ENCODE measurements around the gene ZNF117. TPM values are rescaled to one million over a fixed set of nuclear protein-coding genes. Genes with fewer than 3 reads are reported as not detected.

ZNF117 gene
- total RNA-seq (2021) (7.0 to 9.2 TPM (median 8.6 TPM) in 3 replicates), Bru-seq, nascent RNA (percentile 83 among the genes with signal in this experiment)
- long read RNA-seq, experiment 1, full-length matches to known transcripts = 1 of 23 reads
- long read RNA-seq, experiment 1, partial matches to known transcripts = 1 of 23 reads
- long read RNA-seq, experiment 1, other reads (novel, unspliced or antisense) = 21 of 23 reads
- long read RNA-seq, experiment 2, full-length matches to known transcripts = 1 of 13 reads
- long read RNA-seq, experiment 2, partial matches to known transcripts = 0 of 13 reads
- long read RNA-seq, experiment 2, other reads (novel, unspliced or antisense) = 12 of 13 reads
- long read RNA-seq, experiment 3 = 0 reads

DNA sequence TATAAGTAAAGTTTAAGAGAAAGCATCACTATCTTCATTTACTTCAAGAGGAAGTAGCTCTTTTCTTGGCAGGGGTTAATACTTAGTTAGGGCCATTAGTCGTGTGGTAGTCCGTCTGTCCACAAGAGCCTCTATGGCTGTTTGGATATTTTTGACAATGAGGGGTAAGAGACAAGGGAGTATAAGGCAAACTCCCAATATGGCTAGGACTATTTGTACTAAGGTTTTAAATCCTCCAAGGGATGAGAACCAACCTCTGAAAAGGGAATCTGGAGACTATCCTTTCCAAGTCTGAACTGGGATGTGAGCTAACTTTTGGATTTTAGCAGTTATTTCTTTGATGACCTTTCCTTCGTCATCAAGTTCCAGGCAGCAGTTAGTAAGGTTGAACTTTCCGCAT lies at the start of gene ZNF117:
TSS of gene ZNF117 (minus strand) at position 101 of the 400 bp plus-strand sequence.
- no peak for TF ChIP-seq EMX1 (CRISPR knock-in tag; IDR thresholded peaks at IDR 0.05)
- TF ChIP-seq, protein P1, sequence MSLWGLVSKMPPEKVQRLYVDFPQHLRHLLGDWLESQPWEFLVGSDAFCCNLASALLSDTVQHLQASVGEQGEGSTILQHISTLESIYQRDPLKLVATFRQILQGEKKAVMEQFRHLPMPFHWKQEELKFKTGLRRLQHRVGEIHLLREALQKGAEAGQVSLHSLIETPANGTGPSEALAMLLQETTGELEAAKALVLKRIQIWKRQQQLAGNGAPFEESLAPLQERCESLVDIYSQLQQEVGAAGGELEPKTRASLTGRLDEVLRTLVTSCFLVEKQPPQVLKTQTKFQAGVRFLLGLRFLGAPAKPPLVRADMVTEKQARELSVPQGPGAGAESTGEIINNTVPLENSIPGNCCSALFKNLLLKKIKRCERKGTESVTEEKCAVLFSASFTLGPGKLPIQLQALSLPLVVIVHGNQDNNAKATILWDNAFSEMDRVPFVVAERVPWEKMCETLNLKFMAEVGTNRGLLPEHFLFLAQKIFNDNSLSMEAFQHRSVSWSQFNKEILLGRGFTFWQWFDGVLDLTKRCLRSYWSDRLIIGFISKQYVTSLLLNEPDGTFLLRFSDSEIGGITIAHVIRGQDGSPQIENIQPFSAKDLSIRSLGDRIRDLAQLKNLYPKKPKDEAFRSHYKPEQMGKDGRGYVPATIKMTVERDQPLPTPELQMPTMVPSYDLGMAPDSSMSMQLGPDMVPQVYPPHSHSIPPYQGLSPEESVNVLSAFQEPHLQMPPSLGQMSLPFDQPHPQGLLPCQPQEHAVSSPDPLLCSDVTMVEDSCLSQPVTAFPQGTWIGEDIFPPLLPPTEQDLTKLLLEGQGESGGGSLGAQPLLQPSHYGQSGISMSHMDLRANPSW (CRISPR knock-in tag; conservative IDR thresholded peaks at IDR 0.05; ENCODE audit: low read depth) = no peak
- no peak for TF ChIP-seq SMAD3 (CRISPR knock-in tag; IDR thresholded peaks at IDR 0.05; ENCODE audit: borderline replicate concordance)
- TF ChIP-seq, protein P2, sequence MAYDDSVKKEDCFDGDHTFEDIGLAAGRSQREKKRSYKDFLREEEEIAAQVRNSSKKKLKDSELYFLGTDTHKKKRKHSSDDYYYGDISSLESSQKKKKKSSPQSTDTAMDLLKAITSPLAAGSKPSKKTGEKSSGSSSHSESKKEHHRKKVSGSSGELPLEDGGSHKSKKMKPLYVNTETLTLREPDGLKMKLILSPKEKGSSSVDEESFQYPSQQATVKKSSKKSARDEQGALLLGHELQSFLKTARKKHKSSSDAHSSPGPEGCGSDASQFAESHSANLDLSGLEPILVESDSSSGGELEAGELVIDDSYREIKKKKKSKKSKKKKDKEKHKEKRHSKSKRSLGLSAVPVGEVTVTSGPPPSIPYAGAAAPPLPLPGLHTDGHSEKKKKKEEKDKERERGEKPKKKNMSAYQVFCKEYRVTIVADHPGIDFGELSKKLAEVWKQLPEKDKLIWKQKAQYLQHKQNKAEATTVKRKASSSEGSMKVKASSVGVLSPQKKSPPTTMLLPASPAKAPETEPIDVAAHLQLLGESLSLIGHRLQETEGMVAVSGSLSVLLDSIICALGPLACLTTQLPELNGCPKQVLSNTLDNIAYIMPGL (CRISPR knock-in tag; IDR thresholded peaks at IDR 0.05) = no peak
- TF ChIP-seq TP53 (CRISPR knock-in tag; IDR thresholded peaks at IDR 0.05) = no peak
- TF ChIP-seq OVOL2 (CRISPR knock-in tag; IDR thresholded peaks at IDR 0.05; ENCODE audit: borderline replicate concordance) = no peak
- no peak for TF ChIP-seq FOXK1 (CRISPR knock-in tag; IDR thresholded peaks at IDR 0.05)
- TF ChIP-seq, protein P3, sequence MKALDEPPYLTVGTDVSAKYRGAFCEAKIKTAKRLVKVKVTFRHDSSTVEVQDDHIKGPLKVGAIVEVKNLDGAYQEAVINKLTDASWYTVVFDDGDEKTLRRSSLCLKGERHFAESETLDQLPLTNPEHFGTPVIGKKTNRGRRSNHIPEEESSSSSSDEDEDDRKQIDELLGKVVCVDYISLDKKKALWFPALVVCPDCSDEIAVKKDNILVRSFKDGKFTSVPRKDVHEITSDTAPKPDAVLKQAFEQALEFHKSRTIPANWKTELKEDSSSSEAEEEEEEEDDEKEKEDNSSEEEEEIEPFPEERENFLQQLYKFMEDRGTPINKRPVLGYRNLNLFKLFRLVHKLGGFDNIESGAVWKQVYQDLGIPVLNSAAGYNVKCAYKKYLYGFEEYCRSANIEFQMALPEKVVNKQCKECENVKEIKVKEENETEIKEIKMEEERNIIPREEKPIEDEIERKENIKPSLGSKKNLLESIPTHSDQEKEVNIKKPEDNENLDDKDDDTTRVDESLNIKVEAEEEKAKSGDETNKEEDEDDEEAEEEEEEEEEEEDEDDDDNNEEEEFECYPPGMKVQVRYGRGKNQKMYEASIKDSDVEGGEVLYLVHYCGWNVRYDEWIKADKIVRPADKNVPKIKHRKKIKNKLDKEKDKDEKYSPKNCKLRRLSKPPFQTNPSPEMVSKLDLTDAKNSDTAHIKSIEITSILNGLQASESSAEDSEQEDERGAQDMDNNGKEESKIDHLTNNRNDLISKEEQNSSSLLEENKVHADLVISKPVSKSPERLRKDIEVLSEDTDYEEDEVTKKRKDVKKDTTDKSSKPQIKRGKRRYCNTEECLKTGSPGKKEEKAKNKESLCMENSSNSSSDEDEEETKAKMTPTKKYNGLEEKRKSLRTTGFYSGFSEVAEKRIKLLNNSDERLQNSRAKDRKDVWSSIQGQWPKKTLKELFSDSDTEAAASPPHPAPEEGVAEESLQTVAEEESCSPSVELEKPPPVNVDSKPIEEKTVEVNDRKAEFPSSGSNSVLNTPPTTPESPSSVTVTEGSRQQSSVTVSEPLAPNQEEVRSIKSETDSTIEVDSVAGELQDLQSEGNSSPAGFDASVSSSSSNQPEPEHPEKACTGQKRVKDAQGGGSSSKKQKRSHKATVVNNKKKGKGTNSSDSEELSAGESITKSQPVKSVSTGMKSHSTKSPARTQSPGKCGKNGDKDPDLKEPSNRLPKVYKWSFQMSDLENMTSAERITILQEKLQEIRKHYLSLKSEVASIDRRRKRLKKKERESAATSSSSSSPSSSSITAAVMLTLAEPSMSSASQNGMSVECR (CRISPR knock-in tag; IDR thresholded peaks at IDR 0.05; ENCODE audit: borderline replicate concordance) = no peak
- TF ChIP-seq FOXP1 (CRISPR knock-in tag; IDR thresholded peaks at IDR 0.05; ENCODE audit: borderline replicate concordance) = no peak
- TF ChIP-seq ZNF263 (CRISPR knock-in tag; IDR thresholded peaks at IDR 0.05; ENCODE audit: low read depth) = no peak
- no peak for TF ChIP-seq SMAD4 (CRISPR knock-in tag; IDR thresholded peaks at IDR 0.05)
- TF ChIP-seq, protein P4, sequence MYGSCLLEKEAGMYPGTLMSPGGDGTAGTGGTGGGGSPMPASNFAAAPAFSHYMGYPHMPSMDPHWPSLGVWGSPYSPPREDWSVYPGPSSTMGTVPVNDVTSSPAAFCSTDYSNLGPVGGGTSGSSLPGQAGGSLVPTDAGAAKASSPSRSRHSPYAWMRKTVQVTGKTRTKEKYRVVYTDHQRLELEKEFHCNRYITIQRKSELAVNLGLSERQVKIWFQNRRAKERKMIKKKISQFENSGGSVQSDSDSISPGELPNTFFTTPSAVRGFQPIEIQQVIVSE (CRISPR knock-in tag; IDR thresholded peaks at IDR 0.05; ENCODE audit: borderline replicate concordance) = no peak
- TF ChIP-seq, protein P5, sequence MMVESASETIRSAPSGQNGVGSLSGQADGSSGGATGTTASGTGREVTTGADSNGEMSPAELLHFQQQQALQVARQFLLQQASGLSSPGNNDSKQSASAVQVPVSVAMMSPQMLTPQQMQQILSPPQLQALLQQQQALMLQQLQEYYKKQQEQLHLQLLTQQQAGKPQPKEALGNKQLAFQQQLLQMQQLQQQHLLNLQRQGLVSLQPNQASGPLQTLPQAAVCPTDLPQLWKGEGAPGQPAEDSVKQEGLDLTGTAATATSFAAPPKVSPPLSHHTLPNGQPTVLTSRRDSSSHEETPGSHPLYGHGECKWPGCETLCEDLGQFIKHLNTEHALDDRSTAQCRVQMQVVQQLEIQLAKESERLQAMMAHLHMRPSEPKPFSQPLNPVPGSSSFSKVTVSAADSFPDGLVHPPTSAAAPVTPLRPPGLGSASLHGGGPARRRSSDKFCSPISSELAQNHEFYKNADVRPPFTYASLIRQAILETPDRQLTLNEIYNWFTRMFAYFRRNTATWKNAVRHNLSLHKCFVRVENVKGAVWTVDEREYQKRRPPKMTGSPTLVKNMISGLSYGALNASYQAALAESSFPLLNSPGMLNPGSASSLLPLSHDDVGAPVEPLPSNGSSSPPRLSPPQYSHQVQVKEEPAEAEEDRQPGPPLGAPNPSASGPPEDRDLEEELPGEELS (CRISPR knock-in tag; IDR thresholded peaks at IDR 0.05) = no peak
- TF ChIP-seq, protein P6, sequence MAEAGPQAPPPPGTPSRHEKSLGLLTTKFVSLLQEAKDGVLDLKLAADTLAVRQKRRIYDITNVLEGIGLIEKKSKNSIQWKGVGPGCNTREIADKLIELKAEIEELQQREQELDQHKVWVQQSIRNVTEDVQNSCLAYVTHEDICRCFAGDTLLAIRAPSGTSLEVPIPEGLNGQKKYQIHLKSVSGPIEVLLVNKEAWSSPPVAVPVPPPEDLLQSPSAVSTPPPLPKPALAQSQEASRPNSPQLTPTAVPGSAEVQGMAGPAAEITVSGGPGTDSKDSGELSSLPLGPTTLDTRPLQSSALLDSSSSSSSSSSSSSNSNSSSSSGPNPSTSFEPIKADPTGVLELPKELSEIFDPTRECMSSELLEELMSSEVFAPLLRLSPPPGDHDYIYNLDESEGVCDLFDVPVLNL (CRISPR knock-in tag; IDR thresholded peaks at IDR 0.05; ENCODE audit: borderline replicate concordance, low read depth) = no peak
- TF ChIP-seq, protein P7, sequence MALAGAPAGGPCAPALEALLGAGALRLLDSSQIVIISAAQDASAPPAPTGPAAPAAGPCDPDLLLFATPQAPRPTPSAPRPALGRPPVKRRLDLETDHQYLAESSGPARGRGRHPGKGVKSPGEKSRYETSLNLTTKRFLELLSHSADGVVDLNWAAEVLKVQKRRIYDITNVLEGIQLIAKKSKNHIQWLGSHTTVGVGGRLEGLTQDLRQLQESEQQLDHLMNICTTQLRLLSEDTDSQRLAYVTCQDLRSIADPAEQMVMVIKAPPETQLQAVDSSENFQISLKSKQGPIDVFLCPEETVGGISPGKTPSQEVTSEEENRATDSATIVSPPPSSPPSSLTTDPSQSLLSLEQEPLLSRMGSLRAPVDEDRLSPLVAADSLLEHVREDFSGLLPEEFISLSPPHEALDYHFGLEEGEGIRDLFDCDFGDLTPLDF (CRISPR knock-in tag; IDR thresholded peaks at IDR 0.05) = no peak
- no peak for TF ChIP-seq CREB1 (CRISPR knock-in tag; IDR thresholded peaks at IDR 0.05)
- TF ChIP-seq NR3C1 (CRISPR knock-in tag; conservative IDR thresholded peaks at IDR 0.05; ENCODE audit: low read depth) = no peak
- TF ChIP-seq, protein P8, sequence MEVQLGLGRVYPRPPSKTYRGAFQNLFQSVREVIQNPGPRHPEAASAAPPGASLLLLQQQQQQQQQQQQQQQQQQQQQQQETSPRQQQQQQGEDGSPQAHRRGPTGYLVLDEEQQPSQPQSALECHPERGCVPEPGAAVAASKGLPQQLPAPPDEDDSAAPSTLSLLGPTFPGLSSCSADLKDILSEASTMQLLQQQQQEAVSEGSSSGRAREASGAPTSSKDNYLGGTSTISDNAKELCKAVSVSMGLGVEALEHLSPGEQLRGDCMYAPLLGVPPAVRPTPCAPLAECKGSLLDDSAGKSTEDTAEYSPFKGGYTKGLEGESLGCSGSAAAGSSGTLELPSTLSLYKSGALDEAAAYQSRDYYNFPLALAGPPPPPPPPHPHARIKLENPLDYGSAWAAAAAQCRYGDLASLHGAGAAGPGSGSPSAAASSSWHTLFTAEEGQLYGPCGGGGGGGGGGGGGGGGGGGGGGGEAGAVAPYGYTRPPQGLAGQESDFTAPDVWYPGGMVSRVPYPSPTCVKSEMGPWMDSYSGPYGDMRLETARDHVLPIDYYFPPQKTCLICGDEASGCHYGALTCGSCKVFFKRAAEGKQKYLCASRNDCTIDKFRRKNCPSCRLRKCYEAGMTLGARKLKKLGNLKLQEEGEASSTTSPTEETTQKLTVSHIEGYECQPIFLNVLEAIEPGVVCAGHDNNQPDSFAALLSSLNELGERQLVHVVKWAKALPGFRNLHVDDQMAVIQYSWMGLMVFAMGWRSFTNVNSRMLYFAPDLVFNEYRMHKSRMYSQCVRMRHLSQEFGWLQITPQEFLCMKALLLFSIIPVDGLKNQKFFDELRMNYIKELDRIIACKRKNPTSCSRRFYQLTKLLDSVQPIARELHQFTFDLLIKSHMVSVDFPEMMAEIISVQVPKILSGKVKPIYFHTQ (CRISPR knock-in tag; IDR thresholded peaks at IDR 0.05) = no peak
- no peak for TF ChIP-seq KAT7 (CRISPR knock-in tag; IDR thresholded peaks at IDR 0.05; ENCODE audit: borderline replicate concordance)
- no peak for TF ChIP-seq RORB (CRISPR knock-in tag; IDR thresholded peaks at IDR 0.05)
- Mint-ChIP-seq H3K4me1 (no peaks in the 10 kb centered on the region), H3K9me3 (peaks cover 92% of the 10 kb centered on the region), H3K27me3 (ENCODE audit: low read depth) (peaks cover 2% of the 10 kb centered on the region; the same call in 1 of the 2 replicates), H3K4me3 (no peak within 1 kb of the TSS), H3K36me3 (peaks cover 85% of the 10 kb centered on the region), H3K27ac (no peak within 1 kb of the TSS)
- POLR2A ChIA-PET = no interaction called here
- CTCF ChIA-PET = no interaction called here
- ATAC-seq (no peak), DNase-seq (ENCODE audit: low spot score) (no peak)

Measured in WTC11 (cell line).